Astrocyte (in vitro differentiated cells and primary cell): ENCODE data around the gene MYORG. TPM values are rescaled to one million over a fixed set of nuclear protein-coding genes. Genes with fewer than 3 reads are reported as not detected.

ENCODE experiments used
- DNase-seq: peaks from one replicate; pipeline ENCODE4 v3.0.0-alpha.2; 2010; ENCODE audit warnings: low read depth
- FAIRE-seq: peaks from 2 replicates; lab custom pipeline; 2011; peaks lifted over from hg19 to GRCh38; lab: Jason Lieb, UNC
- H2AFZ ChIP-seq: 2 replicates; pipeline ENCODE4 v1.6.0; 2012; ENCODE audit warnings: low read depth, low read length, inconsistent platforms
- H3K27ac ChIP-seq: 2 replicates; pipeline ENCODE4 v1.5.1; 2011; ENCODE audit warnings: low read depth, low read length, inconsistent platforms
- H3K27me3 ChIP-seq: 2 replicates; pipeline ENCODE4 v1.6.0; 2011; ENCODE audit warnings: low read length, inconsistent platforms; ENCODE audit not compliant: insufficient read depth
- H3K36me3 ChIP-seq: 2 replicates; pipeline ENCODE4 v1.5.1; 2011; ENCODE audit warnings: low read length, inconsistent platforms; ENCODE audit not compliant: insufficient read depth
- H3K4me1 ChIP-seq: 2 replicates; pipeline ENCODE4 v1.5.1; 2011; ENCODE audit warnings: low read length, inconsistent platforms; ENCODE audit not compliant: insufficient read depth
- H3K4me2 ChIP-seq: 2 replicates; pipeline ENCODE4 v1.6.0; 2012; ENCODE audit warnings: low read length, inconsistent platforms
- H3K4me3 ChIP-seq: 2 replicates; pipeline ENCODE4 v1.5.1; 2011; ENCODE audit warnings: low read depth, mild to moderate bottlenecking, low read length, inconsistent platforms; ENCODE audit not compliant: insufficient read depth
- H3K79me2 ChIP-seq: 2 replicates; pipeline ENCODE4 v1.6.0; 2012; ENCODE audit warnings: mild to moderate bottlenecking, low read length, inconsistent platforms; ENCODE audit not compliant: insufficient read depth
- H3K9ac ChIP-seq: 2 replicates; pipeline ENCODE4 v1.6.0; 2012; ENCODE audit warnings: mild to moderate bottlenecking, low read length, inconsistent platforms
- H3K9me3 ChIP-seq: 2 replicates; pipeline ENCODE4 v1.5.1; 2012; ENCODE audit warnings: low read depth, mild to moderate bottlenecking, low read length, inconsistent platforms; ENCODE audit not compliant: insufficient read depth
- H4K20me1 ChIP-seq: 2 replicates; pipeline ENCODE4 v1.6.0; 2012; ENCODE audit warnings: low read length, inconsistent platforms; ENCODE audit not compliant: insufficient read depth
- H3K27ac Mint-ChIP-seq: one replicate; pipeline ENCODE4 v1.8.0; 2021; ENCODE audit warnings: mild to moderate bottlenecking, mixed read lengths; ENCODE audit not compliant: unreplicated experiment
- H3K27me3 Mint-ChIP-seq: one replicate; pipeline ENCODE4 v1.8.0; 2021; ENCODE audit warnings: low read depth, mixed read lengths; ENCODE audit not compliant: unreplicated experiment
- H3K36me3 Mint-ChIP-seq: one replicate; pipeline ENCODE4 v1.8.0; 2021; ENCODE audit warnings: low read depth, mixed read lengths; ENCODE audit not compliant: unreplicated experiment
- H3K4me1 Mint-ChIP-seq: one replicate; pipeline ENCODE4 v1.8.0; 2021; ENCODE audit warnings: low read depth, mixed read lengths; ENCODE audit not compliant: unreplicated experiment
- H3K4me3 Mint-ChIP-seq: one replicate; pipeline ENCODE4 v1.8.0; 2021; ENCODE audit warnings: mild to moderate bottlenecking, moderate library complexity, mixed read lengths; ENCODE audit not compliant: unreplicated experiment
- H3K9me3 Mint-ChIP-seq: one replicate; pipeline ENCODE4 v1.8.0; 2021; ENCODE audit warnings: mild to moderate bottlenecking, mixed read lengths; ENCODE audit not compliant: unreplicated experiment
- EZH2 ChIP-seq: IDR thresholded peaks from 2 replicates; pipeline ENCODE4 v1.6.1; 2012; ENCODE audit warnings: mild to moderate bottlenecking, low read length, inconsistent platforms; ENCODE audit not compliant: insufficient read depth
- total RNA-seq: library from RNA; stranded (reverse); gene quantifications from 2 replicates; pipeline ENCODE4 v1.2.1, GENCODE V29; 2021
- TF ChIP-seq, protein P1 (sequence below): IDR thresholded peaks from 2 replicates; pipeline ENCODE4 v1.5.1; 2011; ENCODE audit warnings: low read depth, mild to moderate bottlenecking, inconsistent platforms, low read length, moderate library complexity; ENCODE audit not compliant: insufficient read depth

The MYORG gene
- total RNA-seq, 1 donor from 2014 or later: 6.9 TPM

DNA sequence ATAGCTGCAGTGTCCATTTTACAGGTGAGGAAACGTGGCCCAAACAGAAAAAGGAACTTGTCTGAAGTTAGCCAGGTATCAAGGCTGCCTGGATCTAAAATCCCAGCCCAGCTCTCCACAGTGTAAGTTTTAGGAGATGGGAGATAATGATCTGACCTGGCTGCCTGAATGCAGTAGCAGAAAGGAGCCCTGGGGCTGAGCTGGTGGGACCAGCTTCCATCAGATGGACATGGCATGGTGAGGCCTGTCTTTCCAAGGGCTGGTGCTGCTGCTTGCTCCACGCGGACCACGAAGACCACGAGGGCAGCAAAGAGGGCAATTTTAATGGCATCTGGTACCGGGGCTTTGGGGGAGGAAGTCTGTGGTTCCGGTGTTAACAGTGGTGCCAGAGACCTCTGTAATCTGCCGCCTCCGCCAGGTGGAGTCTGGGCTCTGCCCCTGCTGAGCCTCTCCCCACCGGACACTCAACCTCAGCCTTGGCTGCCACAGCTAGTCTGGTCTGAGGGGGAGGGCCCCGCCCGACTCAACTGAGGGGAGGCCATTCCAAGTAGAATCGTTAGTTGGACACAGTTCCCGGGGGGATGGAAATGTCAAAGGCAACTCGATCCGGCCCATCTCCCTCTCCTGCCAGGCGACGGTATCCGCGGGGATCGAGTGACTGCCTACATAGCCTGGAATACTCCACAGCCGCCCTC is 650 bp downstream of the MYORG start:
- Histone ChIP-seq H3K27ac (no peak overlapping the region), H2AFZ (peak overlapping the region; percentile 68), H3K9me3 (peaks cover 13% of the 10 kb centered on the region), H3K4me2 (peak overlapping the region; percentile 86), H3K36me3 (no peaks in the 10 kb centered on the region), H3K79me2 (no peaks in the 10 kb centered on the region), H3K9ac (peak overlapping the region; percentile 71), H3K4me1 (peaks cover 10% of the 10 kb centered on the region), H4K20me1 (no peaks in the 10 kb centered on the region), H3K27me3 (no peaks in the 10 kb centered on the region), H3K4me3 (peak overlapping the region; percentile 68)
- H3K4me1 Mint-ChIP-seq: peaks cover 9% of the 10 kb centered on the region
- H3K36me3 Mint-ChIP-seq: peaks cover 10% of the 10 kb centered on the region
- peak overlapping the region; percentile 88 for H3K4me3 Mint-ChIP-seq
- H3K9me3 Mint-ChIP-seq: no peaks in the 10 kb centered on the region
- DNase-seq: peak; percentile 15
- H3K27ac Mint-ChIP-seq: peak overlapping the region; percentile 18
- peaks cover 11% of the 10 kb centered on the region for H3K27me3 Mint-ChIP-seq
- TF ChIP-seq EZH2: no peak
- TF ChIP-seq, protein P1, sequence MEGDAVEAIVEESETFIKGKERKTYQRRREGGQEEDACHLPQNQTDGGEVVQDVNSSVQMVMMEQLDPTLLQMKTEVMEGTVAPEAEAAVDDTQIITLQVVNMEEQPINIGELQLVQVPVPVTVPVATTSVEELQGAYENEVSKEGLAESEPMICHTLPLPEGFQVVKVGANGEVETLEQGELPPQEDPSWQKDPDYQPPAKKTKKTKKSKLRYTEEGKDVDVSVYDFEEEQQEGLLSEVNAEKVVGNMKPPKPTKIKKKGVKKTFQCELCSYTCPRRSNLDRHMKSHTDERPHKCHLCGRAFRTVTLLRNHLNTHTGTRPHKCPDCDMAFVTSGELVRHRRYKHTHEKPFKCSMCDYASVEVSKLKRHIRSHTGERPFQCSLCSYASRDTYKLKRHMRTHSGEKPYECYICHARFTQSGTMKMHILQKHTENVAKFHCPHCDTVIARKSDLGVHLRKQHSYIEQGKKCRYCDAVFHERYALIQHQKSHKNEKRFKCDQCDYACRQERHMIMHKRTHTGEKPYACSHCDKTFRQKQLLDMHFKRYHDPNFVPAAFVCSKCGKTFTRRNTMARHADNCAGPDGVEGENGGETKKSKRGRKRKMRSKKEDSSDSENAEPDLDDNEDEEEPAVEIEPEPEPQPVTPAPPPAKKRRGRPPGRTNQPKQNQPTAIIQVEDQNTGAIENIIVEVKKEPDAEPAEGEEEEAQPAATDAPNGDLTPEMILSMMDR: no peak
- no peak for FAIRE-seq

DNA sequence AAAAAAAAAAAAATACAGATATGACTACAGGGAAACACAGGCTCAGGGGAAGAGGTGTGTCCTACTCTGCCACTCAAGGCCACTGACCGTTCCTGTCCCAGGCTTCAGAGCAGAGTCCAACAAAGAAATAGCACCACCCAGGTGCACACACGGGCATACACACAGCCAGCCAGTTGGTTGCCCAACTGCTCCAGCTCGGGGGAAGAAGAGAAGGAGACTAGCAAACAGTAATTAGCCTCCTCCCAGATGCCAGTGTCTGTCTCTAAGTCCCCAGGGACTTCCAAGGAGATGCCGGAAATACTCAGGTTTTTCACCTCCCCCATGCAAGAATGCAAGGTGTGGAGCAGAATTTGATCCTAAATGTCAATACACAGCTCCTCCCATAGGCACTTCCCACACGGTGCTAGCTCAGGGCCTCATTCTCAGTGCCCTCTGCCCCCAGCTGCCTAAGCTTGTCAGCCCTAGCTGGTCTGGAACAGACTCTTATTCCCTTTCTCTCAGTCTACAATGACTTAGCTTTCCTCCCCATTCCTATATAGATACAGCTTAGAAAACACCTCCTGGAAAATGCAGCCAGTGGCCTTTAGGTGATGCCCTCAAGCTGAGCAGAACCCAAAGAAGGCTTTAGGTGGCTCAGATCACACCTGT is 1.7 kb downstream of the MYORG start:
- H3K27ac ChIP-seq: no peak overlapping the region
- H3K79me2 ChIP-seq: no peaks in the 10 kb centered on the region
- Mint-ChIP-seq H3K4me3 (peak overlapping the region; percentile 88), H3K27me3 (peaks cover 10% of the 10 kb centered on the region), H3K36me3 (peaks cover 15% of the 10 kb centered on the region), H3K27ac (no peak overlapping the region), H3K9me3 (no peaks in the 10 kb centered on the region), H3K4me1 (peaks cover 9% of the 10 kb centered on the region)
- TF ChIP-seq, protein P1: no peak
- no peak for TF ChIP-seq EZH2
- no peak overlapping the region for H3K4me2 ChIP-seq
- FAIRE-seq (no peak), DNase-seq (no peak)
- no peak overlapping the region for H2AFZ ChIP-seq
- H3K9me3 ChIP-seq: peaks cover 15% of the 10 kb centered on the region
- no peaks in the 10 kb centered on the region for H3K36me3 ChIP-seq
- H3K4me3 ChIP-seq: no peak overlapping the region
- H3K27me3 ChIP-seq: no peaks in the 10 kb centered on the region
- H3K9ac ChIP-seq: no peak overlapping the region
- peaks cover 4% of the 10 kb centered on the region for H3K4me1 ChIP-seq
- no peaks in the 10 kb centered on the region for H4K20me1 ChIP-seq

DNA sequence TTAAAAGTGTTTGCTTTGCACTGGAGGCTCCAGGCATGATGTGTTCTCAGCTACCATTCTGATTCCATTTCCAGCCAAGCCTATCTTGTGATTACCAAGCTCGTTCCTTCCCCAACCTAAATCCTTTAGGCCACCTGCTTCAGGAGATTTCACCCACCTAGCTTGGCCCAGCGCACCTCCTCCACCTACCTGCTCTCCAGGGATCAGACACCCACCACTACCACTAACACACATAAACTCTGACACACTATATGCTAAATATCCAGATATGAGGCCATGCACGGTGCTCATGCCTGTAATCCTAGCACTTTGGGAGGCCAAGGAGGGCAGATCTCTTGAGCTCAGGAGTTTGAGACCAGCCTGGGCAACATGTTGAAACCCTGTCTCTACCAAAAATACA is 2.4 kb downstream of the MYORG start:
- H3K79me2 ChIP-seq: no peaks in the 10 kb centered on the region
- peaks cover 15% of the 10 kb centered on the region for H3K9me3 ChIP-seq
- DNase-seq: no peak
- H3K4me2 ChIP-seq: no peak overlapping the region
- peaks cover 4% of the 10 kb centered on the region for H3K4me1 ChIP-seq
- Mint-ChIP-seq H3K4me1 (peaks cover 9% of the 10 kb centered on the region), H3K27ac (no peak overlapping the region), H3K36me3 (peaks cover 16% of the 10 kb centered on the region), H3K9me3 (no peaks in the 10 kb centered on the region), H3K4me3 (no peak overlapping the region), H3K27me3 (peaks cover 9% of the 10 kb centered on the region)
- TF ChIP-seq, protein P1: no peak
- no peak for TF ChIP-seq EZH2
- no peak overlapping the region for H3K4me3 ChIP-seq
- H3K9ac ChIP-seq: no peak overlapping the region
- no peaks in the 10 kb centered on the region for H3K36me3 ChIP-seq
- H4K20me1 ChIP-seq: no peaks in the 10 kb centered on the region
- no peaks in the 10 kb centered on the region for H3K27me3 ChIP-seq
- no peak for FAIRE-seq
- H3K27ac ChIP-seq: no peak overlapping the region
- no peak overlapping the region for H2AFZ ChIP-seq
